Endothelial cell of umbilical vein (primary cell): ENCODE measurements around the gene URI1. TPM values are rescaled to one million over a fixed set of nuclear protein-coding genes. Genes with fewer than 3 reads are reported as not detected.

Source experiments
- BruUV-seq: library from RNA; stranded (reverse); fragments of 400-500 nt; replicated peaks from 2 replicates; lab custom pipeline; 2021; lab: Mats Ljungman, UMichigan
- CTCF ChIA-PET: fragments of 300-600, 350-600 bp; sonication (Branson Sonifier 250); formaldehyde crosslinking; loops from one replicate; lab custom pipeline; 2021; ENCODE audit warnings: antibody characterized with exemption, inconsistent platforms; lab: Charles Lee
- POLR2A ChIA-PET: fragments of 300-600, 350-600 bp; sonication (Branson Sonifier 250); formaldehyde crosslinking; loops from one replicate; lab custom pipeline; 2021; ENCODE audit warnings: antibody characterized with exemption, inconsistent platforms; lab: Charles Lee
- DNase-seq: peaks from one replicate; pipeline ENCODE4 v3.0.0-alpha.2; 2011; ENCODE audit warnings: low read depth, low spot score
- FAIRE-seq: peaks from 2 replicates; lab custom pipeline; 2011; peaks lifted over from hg19 to GRCh38; lab: Jason Lieb, UNC
- H2AFZ ChIP-seq: 2 replicates; pipeline ENCODE4 v1.6.0; 2012; ENCODE audit warnings: low read depth, low read length, control low read depth, inconsistent platforms
- H3K27ac ChIP-seq: 2 replicates; pipeline ENCODE4 v1.5.1; 2011; ENCODE audit warnings: low read depth, mild to moderate bottlenecking, control low read depth, low read length, moderate library complexity; ENCODE audit not compliant: insufficient read depth
- H3K27me3 ChIP-seq, 2 experiments: 2 replicates each; pipeline versions ENCODE4 v1.6.0 to v1.6.1; 2011; ENCODE audit warnings: low read length in 2 of 2, mixed read lengths in 1 of 2; ENCODE audit not compliant: control insufficient read depth in 2 of 2, insufficient read depth in 2 of 2
- H3K36me3 ChIP-seq, 2 experiments: 2 replicates in 1 of 2; 3 replicates in 1 of 2; pipeline ENCODE4 v1.5.1; 2011; ENCODE audit warnings: low read length in 2 of 2, mild to moderate bottlenecking in 1 of 2, moderate library complexity in 1 of 2; ENCODE audit not compliant: control insufficient read depth in 2 of 2, insufficient read depth in 2 of 2; ENCODE audit errors: extremely low read depth in 1 of 2
- H3K4me1 ChIP-seq: 3 replicates; pipeline ENCODE4 v1.5.1; 2011; ENCODE audit warnings: mild to moderate bottlenecking, low read length; ENCODE audit not compliant: control insufficient read depth, insufficient read depth; ENCODE audit errors: extremely low read depth
- H3K4me2 ChIP-seq: 2 replicates; pipeline ENCODE4 v1.6.1; 2011; ENCODE audit warnings: low read length, control low read depth, mixed read lengths; ENCODE audit not compliant: insufficient read depth
- H3K4me3 ChIP-seq, 3 experiments: fragments of 200-600 bp in 1 of 3; sonication (generic), shearing (Covaris generic) in 1 of 3; replicated peaks in 1 of 3; 2 replicates each; pipeline ENCODE4 v1.5.1; 2011 to 2016; ENCODE audit warnings: control low read depth in 3 of 3, low read length in 3 of 3, mild to moderate bottlenecking in 2 of 3, inconsistent platforms in 1 of 3, low read depth in 1 of 3, moderate library complexity in 1 of 3; ENCODE audit not compliant: insufficient read depth in 1 of 3
- H3K79me2 ChIP-seq: 2 replicates; pipeline ENCODE4 v1.6.0; 2012; ENCODE audit warnings: low read length, inconsistent platforms; ENCODE audit not compliant: control insufficient read depth, insufficient read depth
- H3K9ac ChIP-seq: replicated peaks from 2 replicates; pipeline ENCODE3; 2011; ENCODE audit warnings: low read length, control low read depth; ENCODE audit not compliant: insufficient read depth; ENCODE audit errors: extremely low read depth
- H3K9me1 ChIP-seq: replicated peaks from 3 replicates; pipeline ENCODE4 v1.6.0; 2011; ENCODE audit warnings: mild to moderate bottlenecking, low read length; ENCODE audit not compliant: control insufficient read depth, insufficient read depth; ENCODE audit errors: extremely low read depth
- H3K9me3 ChIP-seq: replicated peaks from 2 replicates; pipeline ENCODE4 v1.5.1; 2012; ENCODE audit warnings: low read length, inconsistent platforms; ENCODE audit not compliant: control insufficient read depth, insufficient read depth
- H4K20me1 ChIP-seq: replicated peaks from 2 replicates; pipeline ENCODE3; 2011; ENCODE audit warnings: mild to moderate bottlenecking, low read length; ENCODE audit not compliant: control insufficient read depth, insufficient read depth; ENCODE audit errors: extremely low read depth
- CTCF ChIP-seq, 2 donors: IDR thresholded peaks; 1 replicate in 1 of 2; 2 replicates in 1 of 2; pipeline ENCODE4 v1.5.1; 2011; ENCODE audit warnings: low read length in 2 of 2, mild to moderate bottlenecking in 2 of 2, moderate library complexity in 2 of 2, control low read depth in 1 of 2, inconsistent platforms in 1 of 2, low read depth in 1 of 2; ENCODE audit not compliant: insufficient read depth in 1 of 2; ENCODE audit errors: extremely low read depth in 1 of 2
- EZH2 ChIP-seq: IDR thresholded peaks from 2 replicates; pipeline ENCODE4 v1.6.1; 2012; ENCODE audit warnings: borderline replicate concordance, low read depth, mild to moderate bottlenecking, moderate library complexity, low read length, inconsistent platforms; ENCODE audit not compliant: severe bottlenecking
- FOS ChIP-seq: IDR thresholded peaks from 2 replicates; pipeline ENCODE4 v1.6.1; 2011; ENCODE audit warnings: mild to moderate bottlenecking, low read length, moderate library complexity, borderline replicate concordance; ENCODE audit not compliant: insufficient read depth
- GATA2 ChIP-seq: IDR thresholded peaks from 2 replicates; pipeline ENCODE4 v1.7.0; 2011; ENCODE audit warnings: low read depth, mild to moderate bottlenecking, moderate library complexity, mixed read lengths, low read length; ENCODE audit not compliant: insufficient read length, insufficient read depth
- JUN ChIP-seq: IDR thresholded peaks from 2 replicates; pipeline ENCODE4 v1.6.1; 2011; ENCODE audit warnings: borderline replicate concordance, low read depth; ENCODE audit not compliant: insufficient read length, insufficient read depth
- MAX ChIP-seq: IDR thresholded peaks from 2 replicates; pipeline ENCODE4 v1.6.1; 2011; ENCODE audit not compliant: insufficient read depth, insufficient read length
- MYC ChIP-seq: IDR thresholded peaks from one replicate; pipeline ENCODE4 v1.6.1; 2011; ENCODE audit warnings: mild to moderate bottlenecking, low read depth, low read length
- POLR2A ChIP-seq: IDR thresholded peaks from 2 replicates; pipeline ENCODE4 v1.6.1; 2012; ENCODE audit warnings: low read depth, mild to moderate bottlenecking, control low read depth, low read length
- POLR2AphosphoS5 ChIP-seq: IDR thresholded peaks from 2 replicates; pipeline ENCODE4 v1.6.1; 2012; ENCODE audit warnings: low read depth, mild to moderate bottlenecking, control low read depth, low read length, moderate library complexity; ENCODE audit not compliant: insufficient read depth
- dilution Hi-C: fragments of 300-500 bp; cut with MboI; formaldehyde crosslinking; loops from one replicate; pipeline ENCODE4 v1.15.0; 2019; ENCODE audit warnings: low sequenced_read_pairs; ENCODE audit not compliant: extremely low pct_ligation_motif_present
- intact Hi-C: fragments of 100-400 bp; cut with micrococcal nuclease; formaldehyde crosslinking; loops from one replicate; pipeline ENCODE4 v1.10.0; 2022
- polyA plus RNA-seq, 4 experiments: library from polyadenylated mRNA; depleted of rRNA in 3 of 4; stranded (reverse) in 3 of 4; unstranded in 1 of 4; fragments of >200 nt; gene quantifications; 2 replicates each; pipeline versions ENCODE4 v1.2.1 to v1.2.3, GENCODE V29; 2011 to 2012; ENCODE audit warnings: missing spikeins in 1 of 4
- total RNA-seq: library from RNA; stranded (reverse); gene quantifications from 2 replicates; pipeline ENCODE4 v1.2.3, GENCODE V29; 2021

Gene URI1
- total and polyA plus RNA-seq, 2 donors (not counting 3 experiments of a cell fraction or from before 2014, with no cell fraction given) = 12.8 to 28.9 TPM

DNA sequence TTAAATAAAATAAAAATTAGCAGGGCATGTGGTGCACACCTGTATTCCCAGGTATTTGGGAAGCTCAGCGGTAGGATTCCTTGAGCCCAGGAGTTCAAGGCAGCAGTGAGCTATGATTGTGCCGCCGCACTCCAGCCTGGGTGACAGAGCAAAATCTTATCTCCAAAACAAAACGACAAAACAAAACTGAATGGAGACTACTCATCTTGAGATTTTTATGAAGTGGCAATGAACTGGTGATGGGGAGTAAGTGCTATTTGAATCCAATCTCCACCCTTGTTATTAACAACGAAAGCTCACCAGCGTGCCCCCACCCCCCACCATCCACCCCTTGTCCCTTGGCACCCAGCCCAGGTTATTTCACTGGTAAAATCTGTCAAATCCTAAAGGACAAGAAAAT is 45.2 kb upstream of the URI1 start:
- DNase-seq (no peak), FAIRE-seq (no peak)
- Histone ChIP-seq H3K9ac (no peak overlapping the region), H3K4me3 (no peak overlapping the region), H2AFZ (no peak overlapping the region), H3K4me2 (no peak overlapping the region), H3K9me3 (no peaks in the 10 kb centered on the region), H3K4me1 (no peaks in the 10 kb centered on the region), H3K9me1 (no peaks in the 10 kb centered on the region), H3K36me3 (no peaks in the 10 kb centered on the region), H3K79me2 (no peaks in the 10 kb centered on the region), H4K20me1 (no peaks in the 10 kb centered on the region), H3K27me3 (no peaks in the 10 kb centered on the region), H3K27ac (no peak overlapping the region)
- dilution Hi-C loops = no loop called here
- BruUV-seq = no TSS peak
- CTCF ChIA-PET = no interaction called here
- TF ChIP-seq GATA2 (no peak), POLR2A (no peak), JUN (no peak), MAX (no peak), FOS (no peak), MYC (no peak), POLR2AphosphoS5 (no peak), CTCF (IDR thresholded peaks at IDR 0.05; ENCODE audit: extremely low read depth in 1 of 2, insufficient read depth in 1 of 2, low read depth in 1 of 2, low read length in 2 of 2) (no peak), EZH2 (no peak)
- intact Hi-C loops = no loop called here
- POLR2A ChIA-PET = no interaction called here
